ENCODE data around the gene ZNF830. TPM values are rescaled to one million over a fixed set of nuclear protein-coding genes. Genes with fewer than 3 reads are reported as not detected.
"Not testable (repeated sequence)": the region's sequence is repeated elsewhere in the genome, so short reads cannot be mapped to it uniquely, and the experiment has no call there.

Gene ZNF830
- total RNA-seq, 1 experiment from 2014 or later = 19.2 TPM

DNA sequence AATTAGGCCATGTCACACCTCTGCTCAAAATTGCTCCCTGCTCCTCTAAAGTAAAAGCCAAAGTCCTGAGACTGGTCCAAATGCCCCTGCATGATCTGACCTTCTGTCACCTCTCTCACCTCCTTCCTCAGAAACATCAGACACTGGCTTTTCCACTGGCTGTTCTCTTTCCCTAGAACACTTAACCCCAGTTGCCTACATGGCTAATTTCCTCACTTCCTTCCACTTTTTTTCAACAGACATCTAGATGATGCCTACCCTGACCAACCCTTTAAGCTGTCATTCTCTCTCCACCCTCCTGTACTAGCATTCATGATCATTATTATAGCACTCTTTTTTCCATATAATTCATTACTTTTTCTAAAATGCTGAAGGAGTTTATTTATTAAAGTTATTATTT lies 31.1 kb upstream of the ZNF830 start:
- no peaks in the 10 kb centered on the region; the same call in 1 of the 2 replicates for H3K27me3 ChIP-seq (ENCODE audit: insufficient read depth, low read length)
- no peak overlapping the region for H3K18ac ChIP-seq (ENCODE audit: insufficient read length, low read depth, low read length)
- H3K79me2 ChIP-seq (ENCODE audit: insufficient read depth, low read length) = no peaks in the 10 kb centered on the region
- H3K23ac ChIP-seq (ENCODE audit: insufficient read length, low read depth, low read length) = no peak overlapping the region
- Mint-ChIP-seq H3K4me3 (no peak overlapping the region), H3K36me3 (ENCODE audit: insufficient read depth in 1 of 3, low read depth in 3 of 3) (no peaks in the 10 kb centered on the region), H3K9me3 (peaks cover 5 to 7% of the 10 kb centered on the region in 2 experiments; a peak in 4 of 5 replicates), H3K4me1 (no peaks in the 10 kb centered on the region), H3K27me3 (ENCODE audit: low read depth) (peaks cover 9% of the 10 kb centered on the region), H3K27ac (no peak overlapping the region)
- H2AFZ ChIP-seq (ENCODE audit: low read length) = no peak overlapping the region
- H3K27ac ChIP-seq (ENCODE audit: insufficient read length, low read depth, low read length) = no peak overlapping the region
- no peak overlapping the region for H3K9ac ChIP-seq (ENCODE audit: extremely low read depth, insufficient read length, low read length)
- no peak overlapping the region for H2AK5ac ChIP-seq (ENCODE audit: insufficient read length, low read length)
- no peak overlapping the region for H2BK20ac ChIP-seq (ENCODE audit: low read depth, low read length, poor library complexity, severe bottlenecking)
- no peaks in the 10 kb centered on the region for H3K79me1 ChIP-seq (ENCODE audit: insufficient read depth, low read depth, low read length, poor library complexity, severe bottlenecking)
- no peaks in the 10 kb centered on the region for H4K20me1 ChIP-seq (ENCODE audit: control insufficient read depth, insufficient read depth, insufficient read length)
- no peak overlapping the region for H2BK15ac ChIP-seq (ENCODE audit: low read depth, low read length)
- no peak overlapping the region for H3K56ac ChIP-seq (ENCODE audit: insufficient read length, low read depth, low read length)
- H2BK5ac ChIP-seq (ENCODE audit: insufficient read length, low read length) = no peak overlapping the region
- H3K23me2 ChIP-seq (ENCODE audit: insufficient read length, low read depth, low read length, poor library complexity, severe bottlenecking) = no peaks in the 10 kb centered on the region
- DNase-seq = no peak
- no peak overlapping the region for H3K4me2 ChIP-seq (ENCODE audit: insufficient read depth, insufficient read length, low read length)
- H4K91ac ChIP-seq (ENCODE audit: insufficient read length, low read depth, low read length) = no peak overlapping the region
- H4K5ac ChIP-seq (ENCODE audit: insufficient read length, low read depth, low read length) = no peak overlapping the region
- no peak overlapping the region for H2BK12ac ChIP-seq (ENCODE audit: insufficient read length, low read depth, low read length)
- H4K8ac ChIP-seq (replicated peaks; ENCODE audit: insufficient read length, low read depth, low read length) = no peak overlapping the region
- H3K4ac ChIP-seq (ENCODE audit: low read depth, low read length) = no peak overlapping the region
- no peaks in the 10 kb centered on the region for H3K4me1 ChIP-seq (ENCODE audit: insufficient read depth, low read length)
- no peak overlapping the region for H3T11ph ChIP-seq (ENCODE audit: low read length)
- H2BK120ac ChIP-seq (ENCODE audit: low read depth, low read length, poor library complexity, severe bottlenecking) = no peak overlapping the region
- TF ChIP-seq CTCF (conservative IDR thresholded peaks at IDR 0.05) = no peak
- no peaks in the 10 kb centered on the region for H3K9me3 ChIP-seq (ENCODE audit: control insufficient read depth, low read depth, low read length)
- H3K14ac ChIP-seq (ENCODE audit: insufficient read depth, low read length) = no peak overlapping the region

GRCh38 chr17:34950780-34951179 lies 10.6 kb upstream of the ZNF830 start:
- not testable (repeated sequence) for H2BK5ac ChIP-seq (ENCODE audit: insufficient read length, low read length); H3K79me1 ChIP-seq (ENCODE audit: insufficient read depth, low read depth, low read length, poor library complexity, severe bottlenecking); H3K36me3 Mint-ChIP-seq (ENCODE audit: insufficient read depth in 1 of 3, low read depth in 3 of 3); H3K4ac ChIP-seq (ENCODE audit: low read depth, low read length); H2AFZ ChIP-seq (ENCODE audit: low read length); H3K18ac ChIP-seq (ENCODE audit: insufficient read length, low read depth, low read length); H3K4me2 ChIP-seq (ENCODE audit: insufficient read depth, insufficient read length, low read length); H3T11ph ChIP-seq (ENCODE audit: low read length); H3K79me2 ChIP-seq (ENCODE audit: insufficient read depth, low read length); H3K4me1 Mint-ChIP-seq; H3K14ac ChIP-seq (ENCODE audit: insufficient read depth, low read length); H4K91ac ChIP-seq (ENCODE audit: insufficient read length, low read depth, low read length); H3K4me1 ChIP-seq (ENCODE audit: insufficient read depth, low read length); H2BK120ac ChIP-seq (ENCODE audit: low read depth, low read length, poor library complexity, severe bottlenecking); H2AK5ac ChIP-seq (ENCODE audit: insufficient read length, low read length); H3K27ac ChIP-seq (ENCODE audit: insufficient read length, low read depth, low read length); H3K9me3 Mint-ChIP-seq; H3K9me3 ChIP-seq (ENCODE audit: control insufficient read depth, low read depth, low read length); H3K27ac Mint-ChIP-seq; H4K5ac ChIP-seq (ENCODE audit: insufficient read length, low read depth, low read length); H4K8ac ChIP-seq (replicated peaks; ENCODE audit: insufficient read length, low read depth, low read length); H3K4me3 Mint-ChIP-seq; DNase-seq; H3K23ac ChIP-seq (ENCODE audit: insufficient read length, low read depth, low read length); H2BK15ac ChIP-seq (ENCODE audit: low read depth, low read length); H3K23me2 ChIP-seq (ENCODE audit: insufficient read length, low read depth, low read length, poor library complexity, severe bottlenecking); H3K9ac ChIP-seq (ENCODE audit: extremely low read depth, insufficient read length, low read length); H2BK12ac ChIP-seq (ENCODE audit: insufficient read length, low read depth, low read length); H3K56ac ChIP-seq (ENCODE audit: insufficient read length, low read depth, low read length); H3K27me3 ChIP-seq (ENCODE audit: insufficient read depth, low read length); H4K20me1 ChIP-seq (ENCODE audit: control insufficient read depth, insufficient read depth, insufficient read length); H2BK20ac ChIP-seq (ENCODE audit: low read depth, low read length, poor library complexity, severe bottlenecking)
- no CpG with 5 or more reads among the region's 4 CpGs for WGBS (ENCODE audit: extremely low coverage, insufficient read length, low lambda C conversion rate)
- peaks cover 17% of the 10 kb centered on the region for H3K27me3 Mint-ChIP-seq (ENCODE audit: low read depth)
